HL-60/S4 (cell line): Measurements from ENCODE around the gene ADAM11.
"Not testable (repeated sequence)": the region's sequence is repeated elsewhere in the genome, so short reads cannot be mapped to it uniquely, and the experiment has no call there.

ENCODE experiments used
- in situ Hi-C: fragments of 300-500 bp; cut with MboI; formaldehyde crosslinking; loops from 2 replicates; pipeline ENCODE4 v1.14.3; 2022; ENCODE audit warnings: low sequenced_read_pairs

Gene ADAM11

DNA sequence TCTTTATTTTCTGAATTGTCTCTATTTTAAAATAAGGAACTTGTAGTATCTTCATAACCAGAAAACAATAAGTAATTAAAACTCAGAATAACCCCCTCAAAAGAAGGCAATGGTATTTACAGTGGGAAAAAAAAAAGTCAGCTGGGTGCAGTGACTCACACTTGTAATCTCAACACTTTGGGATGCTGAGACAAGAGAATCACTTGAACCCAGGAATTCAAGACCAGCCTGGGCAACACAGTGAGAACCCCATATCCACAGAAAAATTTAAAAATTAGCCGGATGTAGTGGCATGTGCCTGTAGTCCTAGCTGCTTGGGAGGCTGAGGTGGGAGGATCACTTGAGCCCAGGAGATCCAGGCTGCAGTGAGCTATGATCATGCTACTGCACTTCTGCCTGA lies 33.5 kb downstream of the ADAM11 start:
- in situ Hi-C loops, result no loop called here

GRCh38 chr17:44793885-44794842 lies 35.4 kb downstream of the ADAM11 start:
- in situ Hi-C loops, result no loop called here

DNA sequence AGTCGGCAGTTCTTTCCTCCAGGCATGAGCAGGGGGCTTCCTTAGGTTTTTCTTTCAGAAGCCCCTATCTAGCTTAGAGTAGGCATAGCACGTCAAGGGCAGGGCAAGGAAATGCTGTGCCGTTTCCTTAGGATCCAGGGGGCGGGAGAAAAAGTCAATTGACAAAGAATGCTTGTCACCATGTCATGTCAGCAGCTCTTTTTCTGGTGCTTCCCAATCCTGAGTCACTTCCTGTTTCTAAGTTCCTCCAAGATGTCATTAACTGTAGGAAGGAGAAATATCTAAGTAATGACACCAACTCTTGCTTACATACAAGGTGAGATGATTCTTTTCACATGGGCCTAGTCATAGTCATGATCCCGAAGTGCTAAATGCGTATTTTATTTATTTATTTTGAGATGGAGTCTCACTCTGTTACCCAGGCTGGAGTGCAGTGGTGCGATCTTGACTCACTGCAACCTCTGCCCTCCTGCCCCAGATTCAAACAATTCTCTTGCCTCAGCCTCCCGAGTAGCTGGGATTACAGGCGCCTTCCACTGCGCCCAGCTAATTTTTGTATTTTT lies 36.1 kb downstream of the ADAM11 start:
- in situ Hi-C loops, result no loop called here

- in situ Hi-C loops, result no loop called here
Observed at GRCh38 chr17:44795421-44795820, 36.6 kb downstream of the ADAM11 start.

DNA sequence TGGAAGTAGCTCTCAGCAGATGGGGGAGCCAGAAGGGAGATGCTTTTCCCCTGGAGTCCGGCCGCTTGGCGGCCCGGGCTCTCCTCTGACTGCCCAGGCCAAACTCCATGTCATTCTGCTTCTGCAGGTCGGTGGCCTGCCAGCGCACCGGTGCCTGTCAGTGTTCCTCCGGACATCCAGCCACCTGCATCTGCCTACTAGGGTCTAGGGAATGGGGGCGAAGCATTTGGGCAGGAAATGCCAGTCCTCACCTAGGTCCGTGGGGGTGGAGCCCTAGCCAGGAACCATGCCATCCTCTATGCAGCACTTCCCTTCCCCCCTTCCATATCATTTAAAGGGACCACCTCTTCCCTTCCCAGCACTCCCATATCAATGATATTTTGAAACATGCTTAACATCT lies 37.1 kb downstream of the ADAM11 start:
- in situ Hi-C loops, result no loop called here

- in situ Hi-C loops, result no loop called here
Observed at GRCh38 chr17:44796731-44797130, 37.9 kb downstream of the ADAM11 start.

- in situ Hi-C loops, result no loop called here
Observed at GRCh38 chr17:44797802-44798201, 39.0 kb downstream of the ADAM11 start.

GRCh38 chr17:44798356-44798755 lies 39.6 kb downstream of the ADAM11 start:
- in situ Hi-C loops, result no loop called here

- in situ Hi-C loops, result no loop called here
Observed at GRCh38 chr17:44801880-44802279, 43.1 kb downstream of the ADAM11 start.

DNA sequence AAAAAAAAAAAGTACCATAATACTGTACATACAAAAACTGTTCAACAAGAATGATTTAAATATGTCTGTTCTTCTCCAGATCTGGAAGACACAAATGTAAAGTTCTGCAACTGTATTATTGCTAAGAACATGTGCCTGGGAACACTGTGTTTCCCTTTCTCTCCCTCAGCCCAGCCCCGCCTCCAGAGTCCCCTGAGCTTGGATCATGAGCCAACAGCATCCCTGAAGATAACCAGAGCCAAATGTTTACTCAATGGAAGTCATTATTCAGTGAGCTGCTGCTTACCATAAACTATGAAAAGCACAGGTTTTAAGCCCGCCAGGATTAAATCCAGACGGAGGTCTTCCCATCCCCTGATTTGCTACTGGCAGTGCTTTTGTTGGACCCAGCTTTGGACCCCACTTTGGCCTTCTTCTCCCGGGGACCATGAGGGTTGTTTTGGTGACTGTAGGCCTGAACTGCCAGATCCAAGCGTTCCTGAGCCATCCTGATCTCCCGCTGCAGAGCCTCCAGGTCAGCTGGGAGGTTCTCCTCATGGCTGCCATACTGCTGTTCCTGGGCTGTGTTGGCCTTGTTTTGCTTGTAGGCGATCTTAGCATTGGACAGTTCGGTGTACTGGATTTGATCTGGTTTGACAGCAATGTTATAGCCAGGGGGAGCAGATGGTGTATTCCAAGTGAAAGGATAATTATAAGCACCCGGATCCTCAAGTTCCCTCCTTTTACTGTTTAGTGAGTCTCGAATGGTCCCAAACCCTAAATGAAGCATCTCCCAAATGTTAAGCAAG lies 45.7 kb downstream of the ADAM11 start:
- in situ Hi-C loops, result no loop called here

- in situ Hi-C loops, result no loop called here
Observed at GRCh38 chr17:44807093-44807816, 48.5 kb downstream of the ADAM11 start.

- in situ Hi-C loops, result no loop called here
Observed at GRCh38 chr17:44807817-44808155, 49.0 kb downstream of the ADAM11 start.

DNA sequence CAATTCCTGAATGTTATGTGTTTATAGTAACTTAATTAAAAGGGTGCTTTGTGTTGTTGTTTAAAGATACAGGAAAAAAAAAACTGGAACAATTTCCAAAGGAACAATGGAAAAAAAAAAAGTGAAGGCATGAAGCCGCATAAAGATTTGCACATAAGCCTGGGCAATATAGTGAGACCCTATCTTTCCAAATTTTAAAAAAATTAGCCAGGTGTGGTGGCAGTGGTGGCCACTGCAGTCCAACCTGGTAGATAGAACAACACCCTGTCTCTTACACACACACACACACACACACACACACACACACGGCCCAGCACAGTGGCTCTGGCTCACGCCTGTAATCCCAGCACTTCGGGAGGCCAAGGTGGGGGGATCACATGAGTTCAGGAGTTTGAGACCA lies 49.4 kb downstream of the ADAM11 start:
- in situ Hi-C loops, result no loop called here

DNA sequence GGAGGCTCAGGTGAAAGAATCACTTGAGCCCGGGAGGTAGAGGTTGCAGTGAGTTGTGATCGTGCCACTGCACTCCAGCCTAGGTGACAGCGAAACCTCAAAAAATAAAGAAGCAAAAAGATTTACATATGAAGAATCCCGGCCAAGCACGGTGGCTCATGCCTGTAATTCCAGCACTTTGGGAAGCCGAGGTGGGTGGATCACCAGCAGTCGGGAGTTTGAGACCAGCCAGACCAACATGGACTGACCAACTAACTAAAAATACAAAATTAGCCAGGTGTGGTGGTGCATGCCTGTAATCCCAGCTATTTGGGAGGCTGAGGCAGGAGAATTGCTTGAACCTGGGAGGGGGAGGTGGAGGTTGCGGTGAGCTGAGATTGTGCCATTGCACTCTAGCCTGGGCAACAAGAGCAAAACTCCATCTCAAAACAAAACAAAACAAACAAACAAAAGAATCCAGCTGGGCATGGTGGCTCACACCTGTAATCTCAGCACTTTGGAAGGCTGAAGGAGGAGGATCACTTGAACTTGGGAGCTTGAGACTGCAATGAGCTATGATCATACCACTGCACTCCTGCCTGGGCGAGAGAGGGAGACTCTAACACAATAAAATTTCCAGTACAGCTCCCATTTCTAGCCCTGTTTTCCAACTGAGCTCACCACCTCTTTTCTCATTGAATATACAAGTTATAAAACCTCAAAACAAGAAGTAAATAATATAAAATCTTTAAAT lies 50.0 kb downstream of the ADAM11 start:
- in situ Hi-C loops, result not testable (repeated sequence)

DNA sequence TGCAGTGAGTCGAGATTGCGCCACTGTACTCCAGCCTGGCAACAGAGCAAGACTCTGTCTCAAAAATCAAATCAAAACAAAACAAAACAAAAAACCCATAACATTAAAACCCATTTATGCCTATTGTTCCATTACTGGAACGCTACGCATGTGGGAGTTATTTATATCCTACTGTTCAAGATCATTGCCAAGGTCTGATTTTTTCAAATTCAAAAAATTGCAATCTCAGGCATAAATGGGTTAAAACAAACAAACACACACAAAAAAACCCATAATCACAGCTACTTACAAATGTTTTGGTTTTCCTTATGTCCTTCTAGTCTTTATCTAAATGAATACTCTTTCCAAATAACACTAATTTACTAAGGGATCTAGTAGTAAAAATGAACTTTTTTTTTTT lies 53.5 kb downstream of the ADAM11 start:
- in situ Hi-C loops, result no loop called here

GRCh38 chr17:44818508-44818907 lies 59.7 kb downstream of the ADAM11 start:
- in situ Hi-C loops, result not testable (repeated sequence)

GRCh38 chr17:44820631-44821212 lies 61.9 kb downstream of the ADAM11 start:
- in situ Hi-C loops, result no loop called here

DNA sequence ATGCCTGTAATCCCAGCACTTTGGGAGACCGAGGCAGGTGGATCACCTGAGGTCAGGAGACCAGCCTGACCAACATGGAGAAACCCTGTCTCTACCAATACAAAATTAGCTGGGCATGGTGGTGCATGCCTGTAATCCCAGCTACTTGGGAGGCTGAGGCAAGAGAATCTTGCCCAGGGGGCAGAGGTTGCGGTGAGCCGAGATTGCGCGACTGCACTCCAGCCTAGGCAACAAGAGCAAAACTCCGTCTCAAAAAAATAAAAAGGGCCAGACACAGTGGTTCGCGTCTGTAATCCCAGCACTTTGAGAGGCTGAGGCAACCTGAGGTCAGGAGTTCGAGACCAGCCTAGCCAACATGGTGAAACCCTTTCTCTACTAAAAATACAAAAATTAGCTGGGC lies 66.4 kb downstream of the ADAM11 start:
- in situ Hi-C loops, result not testable (repeated sequence)

DNA sequence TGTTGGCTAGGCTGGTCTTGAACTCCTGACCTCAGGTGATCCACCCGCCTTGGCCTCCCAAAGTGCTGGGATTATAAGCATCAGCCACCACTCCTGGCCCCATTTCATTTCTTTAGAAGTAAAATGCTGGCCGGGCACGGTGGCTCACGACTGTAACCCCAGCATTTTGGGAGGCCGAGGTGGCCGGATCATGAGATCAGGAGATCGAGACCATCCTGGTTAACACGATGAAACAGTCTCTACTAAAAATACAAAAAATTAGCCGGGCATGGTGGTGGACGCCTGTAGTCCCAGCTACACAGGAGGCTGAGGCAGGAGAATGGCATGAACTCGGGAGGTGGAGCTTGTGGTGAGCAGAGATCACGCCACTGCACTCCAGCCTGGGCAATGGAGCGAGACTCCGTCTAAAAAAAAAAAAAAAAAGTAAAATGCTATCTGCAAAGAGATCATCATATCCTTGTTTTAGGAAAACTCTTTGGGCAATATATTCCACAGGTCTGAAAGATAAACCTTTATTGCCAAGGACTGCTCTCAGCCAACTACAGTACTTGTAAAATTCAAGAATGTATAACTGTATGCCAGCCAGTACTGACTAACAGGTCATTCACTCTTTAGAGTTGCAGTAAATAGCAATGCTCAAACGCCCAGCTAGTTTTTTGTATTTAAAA lies 67.5 kb downstream of the ADAM11 start:
- in situ Hi-C loops, result no loop called here
